Activated T-cell treated with anti-CD3 and anti-CD28 coated beads for 48 hours (primary cell): ENCODE measurements around the gene TP53BP1.
"Not testable (repeated sequence)": the region's sequence is repeated elsewhere in the genome, so short reads cannot be mapped to it uniquely, and the experiment has no call there.

Experiments
- DNase-seq: peaks from one replicate; pipeline ENCODE4 v3.0.0-alpha.2; 2020; ENCODE audit warnings: low read depth

Gene TP53BP1

DNA sequence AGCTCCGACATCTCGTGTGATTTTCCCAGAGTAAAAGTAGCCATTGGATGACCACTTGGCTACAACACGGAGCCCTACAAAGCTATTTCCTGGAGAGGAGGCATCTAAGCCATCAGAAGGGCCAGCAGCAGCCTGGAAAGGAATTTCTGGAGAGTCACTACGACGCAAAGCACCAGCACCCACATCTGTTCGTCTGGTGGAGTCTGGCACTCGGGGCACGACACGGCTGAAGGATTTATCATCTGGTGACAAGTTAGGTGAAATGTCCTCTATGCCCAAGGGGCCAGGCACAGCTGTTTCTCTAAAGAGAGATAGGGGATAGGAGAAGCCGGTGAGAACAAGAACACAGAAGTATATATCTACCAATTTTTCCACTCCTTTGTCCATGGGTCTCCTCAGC is 72.5 kb downstream of the TP53BP1 start:
- no peak for DNase-seq

DNA sequence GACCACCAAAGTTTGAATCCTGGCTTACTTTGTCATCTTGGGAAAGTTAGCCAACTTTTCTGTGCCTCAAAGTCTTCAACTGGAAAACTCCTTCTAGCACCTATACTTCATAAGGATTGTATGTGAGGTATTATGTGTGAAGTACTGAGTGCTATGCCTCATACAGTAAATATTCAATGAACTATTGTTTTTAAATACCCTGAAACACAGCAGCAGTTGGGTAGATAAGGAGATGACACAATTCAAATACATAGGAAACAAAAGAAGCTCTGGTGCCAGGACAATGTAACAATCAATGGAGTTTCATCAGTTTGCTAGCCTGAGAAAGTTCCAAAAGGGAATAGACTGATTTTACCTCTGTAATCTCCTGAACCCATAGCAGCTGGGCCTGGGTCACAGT is 78.8 kb downstream of the TP53BP1 start:
- no peak for DNase-seq

DNA sequence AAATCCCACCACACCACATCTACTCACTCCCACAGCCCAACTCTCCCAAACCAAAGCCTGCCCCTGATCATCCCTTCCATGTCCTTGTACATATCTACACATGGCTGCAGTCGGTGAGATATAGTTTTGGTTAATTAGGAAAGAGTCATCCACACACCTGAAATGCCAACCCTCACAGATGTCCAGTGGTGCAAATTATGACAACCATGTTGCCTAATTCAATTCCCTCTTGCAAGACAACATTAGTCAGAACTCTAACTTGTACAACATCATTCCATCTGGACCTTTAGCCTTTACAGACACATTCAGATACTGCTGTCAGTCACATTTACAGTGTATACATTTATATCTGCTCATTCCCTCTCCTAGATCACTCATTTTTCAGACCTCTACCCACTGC is 80.9 kb downstream of the TP53BP1 start:
- DNase-seq, result no peak

- DNase-seq, result no peak
Observed at GRCh38 chr15:43410572-43411214, 82.3 kb downstream of the TP53BP1 start.

DNA sequence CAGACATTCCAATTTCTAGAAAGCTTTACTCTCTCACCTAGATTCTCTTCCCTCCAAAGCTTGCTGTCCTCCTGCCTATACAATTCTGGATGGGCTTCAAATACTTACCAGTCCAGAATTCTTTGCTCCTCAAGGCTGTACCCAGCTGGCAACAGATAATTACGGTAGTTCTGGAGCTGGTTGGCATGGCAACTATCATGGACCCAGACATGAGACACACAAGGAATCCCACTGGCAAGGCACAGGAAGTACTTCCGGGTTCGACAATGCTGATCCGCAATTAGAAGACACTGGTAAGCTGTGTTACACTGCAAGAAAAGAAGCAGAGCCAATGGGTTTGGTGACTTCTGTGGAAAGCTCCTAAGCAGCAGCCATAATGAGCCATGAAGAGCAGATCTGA is 84.2 kb downstream of the TP53BP1 start:
- DNase-seq, result no peak

DNA sequence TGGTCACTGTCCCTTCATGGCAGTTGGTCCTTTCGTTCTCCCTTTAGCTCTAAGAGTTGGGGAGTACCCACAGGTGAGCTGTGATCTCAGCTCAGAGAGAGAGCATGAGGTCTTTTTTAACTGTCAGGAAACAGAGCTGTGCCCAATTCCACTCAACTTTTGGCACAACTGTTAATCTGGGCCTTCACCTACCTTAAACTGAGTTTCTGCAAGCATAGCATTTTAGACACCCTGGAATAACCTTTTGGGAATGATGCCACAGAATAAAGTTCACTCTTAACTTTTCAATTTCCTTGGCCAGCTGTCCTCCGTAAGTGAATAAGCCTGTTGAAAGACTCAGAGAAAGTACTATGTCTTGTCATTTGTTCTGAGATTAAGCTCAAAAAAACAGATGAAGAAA is 86.1 kb downstream of the TP53BP1 start:
- no peak for DNase-seq

DNA sequence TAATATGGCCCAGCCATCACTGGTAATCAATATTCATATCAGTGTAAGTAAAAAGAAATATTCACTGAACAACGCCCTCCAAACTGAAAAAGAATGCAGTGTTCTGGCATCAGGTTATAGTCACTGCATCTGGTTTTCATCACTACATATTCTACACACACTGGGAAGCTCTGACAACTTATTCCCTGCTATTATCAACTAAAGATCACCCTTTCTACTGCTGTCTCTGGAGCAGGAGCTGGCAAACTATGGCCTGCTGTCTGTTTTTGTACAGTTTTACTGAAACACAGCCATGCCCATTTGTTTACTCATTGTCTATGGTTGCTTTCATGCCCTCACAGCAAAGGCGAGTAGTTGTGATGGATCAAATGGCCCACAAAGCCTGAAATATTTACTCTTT is 86.8 kb downstream of the TP53BP1 start:
- no peak for DNase-seq

GRCh38 chr15:43404130-43404529 is 88.8 kb downstream of the TP53BP1 start:
- no peak for DNase-seq

DNA sequence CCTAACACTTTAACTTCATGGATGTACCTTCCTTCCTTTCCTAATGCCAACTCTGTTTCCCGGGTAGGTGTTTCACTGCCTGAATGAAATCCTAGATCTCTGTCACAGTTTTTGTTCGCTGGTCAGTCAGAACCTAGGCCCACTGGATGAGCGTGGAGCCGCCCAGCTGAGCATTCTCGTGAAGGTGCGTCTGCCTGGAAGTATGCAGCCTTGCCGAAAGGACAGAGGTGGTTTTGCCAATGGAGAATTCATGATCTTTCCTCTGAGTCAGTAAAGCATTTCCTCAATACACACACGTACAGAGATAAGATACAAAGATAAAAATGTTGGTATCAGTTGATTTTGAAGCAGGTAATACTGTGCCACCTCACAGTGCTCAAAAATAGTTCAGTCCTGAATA is 89.3 kb downstream of the TP53BP1 start:
- DNase-seq, result no peak

DNA sequence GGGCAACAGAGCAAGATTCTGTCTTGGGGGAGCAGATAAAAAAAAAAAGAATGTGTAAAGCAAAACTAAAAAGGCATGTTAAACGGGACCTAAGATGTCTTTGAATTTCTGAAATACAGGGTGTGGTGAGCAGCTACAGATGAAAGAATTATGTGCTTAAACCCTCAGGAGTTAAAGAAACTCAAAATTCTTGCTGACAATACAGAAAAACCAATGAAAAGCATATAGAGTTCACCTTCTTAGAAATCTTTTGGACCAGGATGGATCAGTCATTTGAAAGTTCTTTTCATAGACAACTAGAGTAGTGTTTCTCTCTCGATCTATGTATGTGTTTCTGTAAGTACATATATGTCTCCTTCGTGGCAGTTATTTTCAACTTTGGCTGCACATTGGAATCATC is 90.7 kb downstream of the TP53BP1 start:
- DNase-seq, result no peak

- not testable (repeated sequence) for DNase-seq
Observed at GRCh38 chr15:43393592-43393991, 99.4 kb downstream of the TP53BP1 start.

GRCh38 chr15:43390723-43391122 is 102.2 kb downstream of the TP53BP1 start:
- DNase-seq, result no peak

GRCh38 chr15:43383070-43383469 is 109.9 kb downstream of the TP53BP1 start:
- DNase-seq, result no peak

- no peak for DNase-seq
Observed at GRCh38 chr15:43382310-43382709, 110.6 kb downstream of the TP53BP1 start.

GRCh38 chr15:43378601-43379000 is 114.4 kb downstream of the TP53BP1 start:
- no peak for DNase-seq

DNA sequence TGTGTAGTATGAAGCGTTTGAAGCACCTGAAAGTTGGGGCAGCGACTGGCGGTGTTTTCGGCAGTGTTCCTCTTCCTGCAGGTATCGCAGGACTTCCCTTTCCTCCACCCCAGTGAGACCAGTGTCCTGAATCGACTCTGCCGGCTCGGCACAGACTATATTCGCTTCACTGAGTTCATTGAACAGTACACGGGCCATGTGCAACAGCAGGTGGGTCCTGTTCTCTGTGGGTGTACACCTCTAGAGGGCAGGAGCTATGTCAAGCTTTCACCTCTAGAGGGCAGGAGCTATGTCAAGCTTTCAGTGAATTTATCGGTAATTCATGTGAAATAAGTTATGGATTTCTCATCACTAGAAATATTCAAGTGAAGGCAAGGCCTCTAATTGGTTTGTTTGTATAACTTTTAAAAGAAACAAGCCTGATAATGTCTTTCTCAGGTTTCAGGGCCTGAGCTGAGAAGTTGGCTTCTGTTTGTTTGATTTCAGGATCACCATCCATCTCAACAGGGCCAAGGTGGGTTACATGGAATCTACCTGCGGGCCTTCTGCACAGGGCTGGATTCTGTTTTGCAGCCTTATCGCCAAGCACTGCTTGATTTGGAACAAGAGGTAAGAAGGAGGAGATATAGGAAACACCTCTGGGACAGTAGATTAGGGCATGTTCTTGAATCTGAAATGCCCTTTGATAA is 116.8 kb downstream of the TP53BP1 start:
- peak; percentile 12 for DNase-seq

- DNase-seq, result peak; percentile 83
Observed at GRCh38 chr15:43370975-43371974, 121.7 kb downstream of the TP53BP1 start, which contains the start of the genes TUBGCP4 and ZSCAN29. TUBGCP4 (plus strand) TSS chr15:43371101; CDS start chr15:43371355, 254 bp downstream. ZSCAN29 (minus strand) TSS chr15:43371043; CDS start chr15:43369913, 1,130 bp downstream.

GRCh38 chr15:43370310-43370974 is 122.5 kb downstream of the TP53BP1 start:
- DNase-seq, result no peak

GRCh38 chr15:43361313-43361903 is 131.5 kb downstream of the TP53BP1 start:
- DNase-seq, result no peak

DNA sequence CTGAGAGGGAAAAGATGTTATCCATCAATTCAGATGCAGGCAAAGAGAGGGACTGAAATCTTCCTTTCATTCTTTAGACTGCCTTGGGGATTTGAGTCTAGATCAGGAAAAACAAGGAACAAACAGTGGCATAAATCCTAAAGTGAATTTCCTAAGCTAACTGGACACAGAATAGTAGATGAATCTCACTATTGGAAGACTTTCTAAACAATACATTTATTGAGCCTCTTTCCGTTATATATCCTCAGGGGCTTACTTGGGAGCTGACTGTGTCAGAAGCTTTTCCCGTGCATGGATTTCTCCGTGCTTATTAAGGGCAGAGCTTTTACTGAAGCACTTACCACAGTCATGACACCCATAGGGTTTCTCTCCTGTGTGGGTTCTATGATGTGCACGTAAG is 132.1 kb downstream of the TP53BP1 start:
- DNase-seq, result no peak
